ENCODE results near the gene LMF1.

The LMF1 gene

GRCh38 chr16:970766-971581, at the start of gene LMF1:
TSS of gene LMF1 (minus strand) at chr16:970984. CDS start at chr16:970980, 4 bp downstream.
- H3K4me3 Mint-ChIP-seq, result peak within 1 kb of the TSS; percentile 70

GRCh38 chr16:1020091-1020399, 49.3 kb upstream of the LMF1 start:
- no peak for ATAC-seq
- H3K9me3 Mint-ChIP-seq, result no peaks in the 10 kb centered on the region
- no peak overlapping the region for H3K4me3 Mint-ChIP-seq

More at GRCh38 chr16:970766-971581, at the start of gene LMF1:
- Mint-ChIP-seq H3K27ac (peak within 1 kb of the TSS; percentile 55), H3K4me1 (peaks cover 11% of the 10 kb centered on the region), H3K9me3 (peaks cover 4% of the 10 kb centered on the region), H3K36me3 (peaks cover 24% of the 10 kb centered on the region), H3K27me3 (peaks cover 6% of the 10 kb centered on the region)
- ATAC-seq, result peak; percentile 94

GRCh38 chr16:1019231-1020090, 48.7 kb upstream of the LMF1 start:
- H3K36me3 Mint-ChIP-seq, result no peaks in the 10 kb centered on the region
- H3K4me1 Mint-ChIP-seq, result no peaks in the 10 kb centered on the region
- no peaks in the 10 kb centered on the region for H3K9me3 Mint-ChIP-seq
- no peak overlapping the region for H3K4me3 Mint-ChIP-seq
- H3K27ac Mint-ChIP-seq, result no peak overlapping the region
- H3K27me3 Mint-ChIP-seq, result peaks cover 11% of the 10 kb centered on the region
- peak; percentile 14 for ATAC-seq

More at GRCh38 chr16:1020091-1020399, 49.3 kb upstream of the LMF1 start:
- Mint-ChIP-seq H3K4me1 (no peaks in the 10 kb centered on the region), H3K27ac (no peak overlapping the region), H3K27me3 (peaks cover 16% of the 10 kb centered on the region), H3K36me3 (no peaks in the 10 kb centered on the region)

GRCh38 chr16:1018447-1019198, 47.8 kb upstream of the LMF1 start:
- Mint-ChIP-seq H3K9me3 (no peaks in the 10 kb centered on the region), H3K36me3 (no peaks in the 10 kb centered on the region), H3K27ac (no peak overlapping the region), H3K27me3 (peaks cover 11% of the 10 kb centered on the region), H3K4me3 (no peak overlapping the region), H3K4me1 (no peaks in the 10 kb centered on the region)
- ATAC-seq, result no peak

- Mint-ChIP-seq H3K9me3 (no peaks in the 10 kb centered on the region), H3K27me3 (peaks cover 36% of the 10 kb centered on the region), H3K4me3 (no peak overlapping the region), H3K36me3 (no peaks in the 10 kb centered on the region), H3K4me1 (no peaks in the 10 kb centered on the region), H3K27ac (no peak overlapping the region)
- ATAC-seq, result no peak
These were observed 44.1 kb upstream of the LMF1 start for GRCh38 chr16:1014771-1015495.

GRCh38 chr16:1014221-1014620, 43.4 kb upstream of the LMF1 start:
- Mint-ChIP-seq H3K27me3 (peaks cover 42% of the 10 kb centered on the region), H3K4me3 (no peak overlapping the region), H3K27ac (no peak overlapping the region), H3K4me1 (no peaks in the 10 kb centered on the region), H3K9me3 (no peaks in the 10 kb centered on the region), H3K36me3 (no peaks in the 10 kb centered on the region)
- no peak for ATAC-seq

GRCh38 chr16:1013593-1013900, 42.8 kb upstream of the LMF1 start:
- no peak overlapping the region for H3K27ac Mint-ChIP-seq
- H3K4me3 Mint-ChIP-seq, result no peak overlapping the region
- no peaks in the 10 kb centered on the region for H3K36me3 Mint-ChIP-seq
- H3K9me3 Mint-ChIP-seq, result no peaks in the 10 kb centered on the region
- ATAC-seq, result no peak
- no peaks in the 10 kb centered on the region for H3K4me1 Mint-ChIP-seq
- peaks cover 42% of the 10 kb centered on the region for H3K27me3 Mint-ChIP-seq

- ATAC-seq, result no peak
- Mint-ChIP-seq H3K9me3 (no peaks in the 10 kb centered on the region), H3K27me3 (peaks cover 45% of the 10 kb centered on the region), H3K36me3 (no peaks in the 10 kb centered on the region), H3K4me1 (no peaks in the 10 kb centered on the region), H3K4me3 (no peak overlapping the region), H3K27ac (no peak overlapping the region)
These were observed 42.2 kb upstream of the LMF1 start for GRCh38 chr16:1012722-1013592.

- H3K27me3 Mint-ChIP-seq, result peaks cover 53% of the 10 kb centered on the region
- H3K27ac Mint-ChIP-seq, result no peak overlapping the region
- ATAC-seq, result no peak
- H3K4me3 Mint-ChIP-seq, result no peak overlapping the region
- H3K36me3 Mint-ChIP-seq, result no peaks in the 10 kb centered on the region
- H3K9me3 Mint-ChIP-seq, result no peaks in the 10 kb centered on the region
- H3K4me1 Mint-ChIP-seq, result no peaks in the 10 kb centered on the region
These were observed 41.4 kb upstream of the LMF1 start for GRCh38 chr16:1012135-1012534.

GRCh38 chr16:1011316-1012082, 40.7 kb upstream of the LMF1 start:
- Mint-ChIP-seq H3K4me1 (no peaks in the 10 kb centered on the region), H3K27me3 (peaks cover 59% of the 10 kb centered on the region), H3K4me3 (no peak overlapping the region), H3K36me3 (no peaks in the 10 kb centered on the region), H3K27ac (no peak overlapping the region), H3K9me3 (no peaks in the 10 kb centered on the region)
- no peak for ATAC-seq

- Mint-ChIP-seq H3K9me3 (no peaks in the 10 kb centered on the region), H3K27me3 (peaks cover 66% of the 10 kb centered on the region), H3K4me1 (peaks cover 6% of the 10 kb centered on the region), H3K27ac (no peak overlapping the region), H3K4me3 (no peak overlapping the region), H3K36me3 (no peaks in the 10 kb centered on the region)
- no peak for ATAC-seq
These were observed 40.0 kb upstream of the LMF1 start for GRCh38 chr16:1010815-1011214.

- Mint-ChIP-seq H3K27me3 (peaks cover 72% of the 10 kb centered on the region), H3K9me3 (no peaks in the 10 kb centered on the region), H3K4me3 (no peak overlapping the region), H3K27ac (no peak overlapping the region), H3K4me1 (peaks cover 11% of the 10 kb centered on the region), H3K36me3 (no peaks in the 10 kb centered on the region)
- no peak for ATAC-seq
These were observed 39.5 kb upstream of the LMF1 start for GRCh38 chr16:1010251-1010650.

- Mint-ChIP-seq H3K27me3 (peaks cover 76% of the 10 kb centered on the region), H3K27ac (no peak overlapping the region), H3K4me3 (no peak overlapping the region), H3K4me1 (peaks cover 13% of the 10 kb centered on the region), H3K9me3 (no peaks in the 10 kb centered on the region), H3K36me3 (no peaks in the 10 kb centered on the region)
- ATAC-seq, result no peak
These were observed 38.8 kb upstream of the LMF1 start for GRCh38 chr16:1009358-1010150.
